Keratinocyte (primary cell): ENCODE data around the gene GAMT. TPM values are rescaled to one million over a fixed set of nuclear protein-coding genes. Genes with fewer than 3 reads are reported as not detected.

ENCODE experiments used
- DNase-seq: peaks from one replicate; pipeline ENCODE4 v3.0.0-alpha.2; 2011; ENCODE audit warnings: low read depth, missing footprints, low spot score
- FAIRE-seq: peaks from 2 replicates; lab custom pipeline; 2011; peaks lifted over from hg19 to GRCh38; lab: Jason Lieb, UNC
- H2AFZ ChIP-seq: 2 replicates; pipeline ENCODE4 v1.6.0; 2012; ENCODE audit warnings: low read length, control low read depth, inconsistent platforms; ENCODE audit not compliant: control insufficient read depth
- H3K27ac ChIP-seq: 2 replicates; pipeline ENCODE4 v1.5.1; 2011; ENCODE audit warnings: low read length; ENCODE audit not compliant: control insufficient read depth, insufficient read depth
- H3K27me3 ChIP-seq: 3 replicates; pipeline ENCODE4 v1.6.0; 2011; ENCODE audit warnings: low read length; ENCODE audit not compliant: control insufficient read depth, insufficient read depth; ENCODE audit errors: extremely low read depth
- H3K36me3 ChIP-seq, 2 experiments: 2 replicates in 1 of 2; 3 replicates in 1 of 2; pipeline ENCODE4 v1.5.1; 2011; ENCODE audit warnings: low read length in 2 of 2, mild to moderate bottlenecking in 1 of 2; ENCODE audit not compliant: control insufficient read depth in 2 of 2, insufficient read depth in 2 of 2; ENCODE audit errors: extremely low read depth in 1 of 2
- H3K4me1 ChIP-seq: 3 replicates; pipeline ENCODE4 v1.5.1; 2011; ENCODE audit warnings: low read length; ENCODE audit not compliant: control insufficient read depth, insufficient read depth; ENCODE audit errors: extremely low read depth
- H3K4me2 ChIP-seq: 3 replicates; pipeline ENCODE4 v1.6.0; 2011; ENCODE audit warnings: low read depth, low read length; ENCODE audit not compliant: control insufficient read depth, insufficient read depth; ENCODE audit errors: extremely low read depth
- H3K4me3 ChIP-seq, 3 experiments: fragments of 200-600 bp in 1 of 3; sonication (generic) in 1 of 3; 2 replicates in 2 of 3; 3 replicates in 1 of 3; pipeline ENCODE4 v1.5.1; 2011 to 2016; ENCODE audit warnings: low read length in 3 of 3, mild to moderate bottlenecking in 3 of 3, control low read depth in 2 of 3, inconsistent platforms in 1 of 3, low read depth in 1 of 3, mixed read lengths in 1 of 3, mixed run types in 1 of 3, moderate library complexity in 1 of 3; ENCODE audit not compliant: control insufficient read depth in 2 of 3, insufficient read depth in 2 of 3; ENCODE audit errors: extremely low read depth in 1 of 3
- H3K79me2 ChIP-seq: 2 replicates; pipeline ENCODE4 v1.6.0; 2012; ENCODE audit warnings: low read length; ENCODE audit not compliant: control insufficient read depth, insufficient read depth
- H3K9ac ChIP-seq: 3 replicates; pipeline ENCODE4 v1.6.0; 2011; ENCODE audit warnings: low read length; ENCODE audit not compliant: control insufficient read depth, insufficient read depth; ENCODE audit errors: extremely low read depth
- H3K9me1 ChIP-seq: 3 replicates; pipeline ENCODE4 v1.6.0; 2011; ENCODE audit warnings: low read length; ENCODE audit not compliant: control insufficient read depth, insufficient read depth; ENCODE audit errors: extremely low read depth
- H3K9me3 ChIP-seq: 2 replicates; pipeline ENCODE4 v1.5.1; 2012; ENCODE audit warnings: low read depth, low read length; ENCODE audit not compliant: control insufficient read depth
- H4K20me1 ChIP-seq: 3 replicates; pipeline ENCODE4 v1.6.0; 2011; ENCODE audit warnings: low read length; ENCODE audit not compliant: control insufficient read depth, insufficient read depth; ENCODE audit errors: extremely low read depth
- CTCF ChIP-seq, 3 experiments: IDR thresholded peaks in 1 of 3; conservative IDR thresholded peaks in 1 of 3; optimal IDR thresholded peaks in 1 of 3; 2 replicates in 2 of 3; 3 replicates in 1 of 3; pipeline versions ENCODE3 to v1.5.1; 2011; ENCODE audit warnings: low read length in 3 of 3, mild to moderate bottlenecking in 3 of 3, moderate library complexity in 2 of 3, control low read depth in 1 of 3, inconsistent platforms in 1 of 3; ENCODE audit not compliant: insufficient read depth in 2 of 3; ENCODE audit errors: extremely low read depth in 1 of 3
- EZH2 ChIP-seq: IDR thresholded peaks from one replicate; pipeline ENCODE4 v1.6.1; 2012; ENCODE audit warnings: inconsistent platforms, mild to moderate bottlenecking, low read length, moderate library complexity
- dilution Hi-C: fragments of 300-500 bp; cut with MboI; formaldehyde crosslinking; loops from one replicate; pipeline ENCODE4 v1.7.0; 2020; ENCODE audit warnings: low sequenced_read_pairs; ENCODE audit not compliant: extremely low pct_ligation_motif_present
- polyA plus RNA-seq, 5 experiments: library from polyadenylated mRNA; depleted of rRNA in 3 of 5; stranded (reverse) in 3 of 5; stranded (forward) in 1 of 5; unstranded in 1 of 5; fragments of >200 nt; gene quantifications; 1 replicate in 1 of 5; 2 replicates in 3 of 5; 3 replicates in 1 of 5; pipeline versions ENCODE4 v1.2.1 to v1.2.3, GENCODE V29; 2011 to 2012; ENCODE audit warnings: missing spikeins in 2 of 5, low read depth in 1 of 5, low replicate concordance in 1 of 5

GAMT gene
- polyA plus RNA-seq, 1 donor (not counting 4 experiments of a cell fraction or from before 2014, with no cell fraction given) = 5.7 TPM

- DNase-seq (no peak), FAIRE-seq (no peak)
- dilution Hi-C loops = no loop called here
- Histone ChIP-seq H2AFZ (no peak overlapping the region), H3K9ac (no peak overlapping the region), H3K4me1 (peaks cover 17% of the 10 kb centered on the region), H3K27me3 (no peaks in the 10 kb centered on the region), H3K9me1 (peaks cover 3% of the 10 kb centered on the region), H3K79me2 (peaks cover 77% of the 10 kb centered on the region), H3K9me3 (no peaks in the 10 kb centered on the region), H3K4me2 (no peak overlapping the region), H3K36me3 (peaks cover 45 to 75% of the 10 kb centered on the region in 2 experiments), H3K27ac (no peak overlapping the region), H3K4me3 (no peak overlapping the region), H4K20me1 (peaks cover 25% of the 10 kb centered on the region)
- TF ChIP-seq CTCF (optimal IDR thresholded peaks at IDR 0.05 in 1 of 3, IDR thresholded peaks at IDR 0.05 in 1 of 3, conservative IDR thresholded peaks at IDR 0.05 in 1 of 3; ENCODE audit: extremely low read depth in 1 of 3, insufficient read depth in 2 of 3, low read length in 3 of 3) (no peak), EZH2 (no peak)
Observed at GRCh38 chr19:1422943-1423342, 21.6 kb upstream of the GAMT start.

- no peak for FAIRE-seq
- peaks cover 80% of the 10 kb centered on the region for H3K79me2 ChIP-seq
- peaks cover 45 to 75% of the 10 kb centered on the region in 2 experiments for H3K36me3 ChIP-seq
Observed at GRCh38 chr19:1422360-1422759, 21.0 kb upstream of the GAMT start.

More at GRCh38 chr19:1422360-1422759, 21.0 kb upstream of the GAMT start:
- no peak for DNase-seq
- Histone ChIP-seq H3K27ac (no peak overlapping the region), H3K9ac (no peak overlapping the region), H3K9me1 (peaks cover 3% of the 10 kb centered on the region), H4K20me1 (peaks cover 30% of the 10 kb centered on the region), H3K4me3 (no peak overlapping the region), H3K27me3 (no peaks in the 10 kb centered on the region), H3K4me1 (peaks cover 17% of the 10 kb centered on the region), H3K4me2 (no peak overlapping the region), H2AFZ (no peak overlapping the region), H3K9me3 (no peaks in the 10 kb centered on the region)
- dilution Hi-C loops = no loop called here
- TF ChIP-seq CTCF (optimal IDR thresholded peaks at IDR 0.05 in 1 of 3, IDR thresholded peaks at IDR 0.05 in 1 of 3, conservative IDR thresholded peaks at IDR 0.05 in 1 of 3; ENCODE audit: extremely low read depth in 1 of 3, insufficient read depth in 2 of 3, low read length in 3 of 3) = no peak
- no peak for TF ChIP-seq EZH2
